Type B pancreatic cell (in vitro differentiated cells): Measurements from ENCODE around the gene TSC22D4. TPM values are rescaled to one million over a fixed set of nuclear protein-coding genes. Genes with fewer than 3 reads are reported as not detected.
A peak's percentile ranks its signal among the peaks of the same experiment; 100 is the strongest.

Experiments
- DNase-seq: peaks from one replicate; pipeline ENCODE4 v3.0.0; 2021; ENCODE audit warnings: mixed read lengths; ENCODE audit not compliant: unreplicated experiment; ENCODE audit errors: extremely low spot score
- H3K27ac Mint-ChIP-seq: 2 replicates; pipeline ENCODE4 v1.8.0; 2021; ENCODE audit warnings: mild to moderate bottlenecking, mixed read lengths
- H3K27me3 Mint-ChIP-seq: 2 replicates; pipeline ENCODE4 v1.8.0; 2021; ENCODE audit warnings: mixed read lengths
- H3K36me3 Mint-ChIP-seq: 2 replicates; pipeline ENCODE4 v1.8.0; 2021; ENCODE audit warnings: mixed read lengths
- H3K4me1 Mint-ChIP-seq: one replicate; pipeline ENCODE4 v1.8.0; 2021; ENCODE audit warnings: mixed read lengths; ENCODE audit not compliant: unreplicated experiment
- H3K4me3 Mint-ChIP-seq: 2 replicates; pipeline ENCODE4 v1.8.0; 2021; ENCODE audit warnings: mild to moderate bottlenecking, mixed read lengths
- H3K9me3 Mint-ChIP-seq: 2 replicates; pipeline ENCODE4 v1.8.0; 2021; ENCODE audit warnings: mixed read lengths
- CTCF ChIP-seq: fragments of 200-600 bp; sonication (generic); conservative IDR thresholded peaks from 2 replicates; pipeline ENCODE4 v1.5.0; 2021; ENCODE audit warnings: antibody characterized with exemption, mild to moderate bottlenecking
- total RNA-seq: library from RNA; stranded (reverse); gene quantifications from 2 replicates; pipeline ENCODE4 v1.2.1, GENCODE V29; 2021; ENCODE audit warnings: low replicate concordance

The TSC22D4 gene
- total RNA-seq, 1 donor from 2014 or later: 45.3 TPM

- H3K36me3 Mint-ChIP-seq: no peaks in the 10 kb centered on the region
- DNase-seq: no peak
- H3K4me1 Mint-ChIP-seq: peaks cover 13% of the 10 kb centered on the region
- TF ChIP-seq CTCF: no peak
- no peak overlapping the region for H3K27ac Mint-ChIP-seq
- no peaks in the 10 kb centered on the region for H3K9me3 Mint-ChIP-seq
- H3K27me3 Mint-ChIP-seq: no peaks in the 10 kb centered on the region
- H3K4me3 Mint-ChIP-seq: no peak overlapping the region
Measured at GRCh38 chr7:100472121-100472851, 6.7 kb downstream of the TSC22D4 start.

- peaks cover 10% of the 10 kb centered on the region for H3K4me1 Mint-ChIP-seq
- H3K36me3 Mint-ChIP-seq: no peaks in the 10 kb centered on the region
- peak overlapping the region; percentile 67 for H3K27ac Mint-ChIP-seq
- no peaks in the 10 kb centered on the region for H3K9me3 Mint-ChIP-seq
- TF ChIP-seq CTCF: no peak
- H3K27me3 Mint-ChIP-seq: no peaks in the 10 kb centered on the region
- no peak overlapping the region for H3K4me3 Mint-ChIP-seq
- DNase-seq: no peak
Measured at GRCh38 chr7:100471021-100471420, 8.0 kb downstream of the TSC22D4 start.

- TF ChIP-seq CTCF: peak; percentile 92
- DNase-seq: peak; percentile 89
- Mint-ChIP-seq H3K36me3 (no peaks in the 10 kb centered on the region), H3K27ac (no peak overlapping the region), H3K27me3 (no peaks in the 10 kb centered on the region), H3K4me3 (no peak overlapping the region), H3K9me3 (no peaks in the 10 kb centered on the region), H3K4me1 (no peaks in the 10 kb centered on the region)
Measured at GRCh38 chr7:100469227-100470044, 9.6 kb downstream of the TSC22D4 start.

- Mint-ChIP-seq H3K36me3 (no peaks in the 10 kb centered on the region), H3K4me1 (no peaks in the 10 kb centered on the region), H3K27ac (no peak overlapping the region), H3K4me3 (no peak overlapping the region), H3K27me3 (no peaks in the 10 kb centered on the region), H3K9me3 (no peaks in the 10 kb centered on the region)
- no peak for DNase-seq
- TF ChIP-seq CTCF: no peak
Measured at GRCh38 chr7:100467638-100468373, 11.2 kb downstream of the TSC22D4 start.

GRCh38 chr7:100466653-100467605 is 12.1 kb downstream of the TSC22D4 start:
- peak; percentile 66 for DNase-seq
- no peak for TF ChIP-seq CTCF
- H3K36me3 Mint-ChIP-seq: peaks cover 2% of the 10 kb centered on the region
- H3K27me3 Mint-ChIP-seq: no peaks in the 10 kb centered on the region
- H3K9me3 Mint-ChIP-seq: no peaks in the 10 kb centered on the region
- H3K4me1 Mint-ChIP-seq: no peaks in the 10 kb centered on the region
- H3K27ac Mint-ChIP-seq: no peak overlapping the region
- no peak overlapping the region for H3K4me3 Mint-ChIP-seq
